ENCODE measurements around the gene STAT5A. TPM values are rescaled to one million over a fixed set of nuclear protein-coding genes. Genes with fewer than 3 reads are reported as not detected.
"Not testable (repeated sequence)": the region's sequence is repeated elsewhere in the genome, so short reads cannot be mapped to it uniquely, and the experiment has no call there.

Gene STAT5A
- total RNA-seq, 1 experiment from 2014 or later, result 7.8 TPM

DNA sequence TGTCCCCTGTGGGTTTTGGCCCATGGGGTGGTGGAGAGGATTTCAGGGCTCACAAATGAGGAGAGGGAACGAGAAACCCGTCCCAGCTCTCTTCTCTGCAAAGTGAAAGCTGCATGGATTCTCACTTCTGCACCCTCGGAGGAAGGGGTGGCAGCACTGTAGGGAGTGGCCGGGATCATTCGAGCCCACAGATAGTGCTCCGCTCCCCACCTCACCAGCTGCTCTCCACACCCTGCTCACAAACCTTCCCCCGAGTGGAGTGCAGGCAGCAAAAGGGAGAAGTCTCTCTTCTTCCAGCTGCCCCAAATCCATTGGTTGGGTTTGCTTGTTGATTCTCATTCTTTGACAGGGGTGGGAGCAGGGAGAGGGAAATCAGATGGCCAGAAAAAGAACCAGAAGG, 20.1 kb downstream of the STAT5A start:
- no peak for DNase-seq (ENCODE audit: low read depth)

GRCh38 chr17:42309142-42309541, 20.8 kb downstream of the STAT5A start:
- no peak for DNase-seq (ENCODE audit: low read depth)

- DNase-seq (ENCODE audit: low read depth), result no peak
These were observed 21.9 kb downstream of the STAT5A start for GRCh38 chr17:42309986-42310786.

GRCh38 chr17:42310787-42311215, 22.5 kb downstream of the STAT5A start:
- DNase-seq (ENCODE audit: low read depth), result no peak

GRCh38 chr17:42311240-42312034, 23.1 kb downstream of the STAT5A start:
- DNase-seq (ENCODE audit: low read depth), result no peak

- no peak for DNase-seq (ENCODE audit: low read depth)
These were observed 23.7 kb downstream of the STAT5A start for GRCh38 chr17:42312035-42312284.

GRCh38 chr17:42312285-42313130, 24.2 kb downstream of the STAT5A start:
- peak; percentile 66 for DNase-seq (ENCODE audit: low read depth)

DNA sequence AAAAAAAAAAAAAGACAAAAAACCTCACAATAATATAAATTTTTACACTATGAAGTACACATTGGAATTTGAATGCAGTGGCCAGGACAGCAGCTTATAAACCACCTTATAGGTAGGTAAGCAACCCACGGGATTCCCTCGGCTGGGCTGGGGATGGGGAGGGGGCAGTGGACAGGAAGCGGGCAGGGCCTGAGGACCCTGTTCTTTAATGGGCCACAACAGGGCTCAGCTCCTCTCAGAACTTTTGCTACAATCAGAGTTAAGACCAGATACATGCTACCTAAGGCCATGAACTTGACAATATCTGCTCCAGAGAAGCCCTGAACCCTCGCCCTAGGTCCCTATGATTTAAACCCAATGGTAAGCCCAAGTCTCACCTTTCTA, 25.1 kb downstream of the STAT5A start:
- DNase-seq (ENCODE audit: low read depth), result no peak

DNA sequence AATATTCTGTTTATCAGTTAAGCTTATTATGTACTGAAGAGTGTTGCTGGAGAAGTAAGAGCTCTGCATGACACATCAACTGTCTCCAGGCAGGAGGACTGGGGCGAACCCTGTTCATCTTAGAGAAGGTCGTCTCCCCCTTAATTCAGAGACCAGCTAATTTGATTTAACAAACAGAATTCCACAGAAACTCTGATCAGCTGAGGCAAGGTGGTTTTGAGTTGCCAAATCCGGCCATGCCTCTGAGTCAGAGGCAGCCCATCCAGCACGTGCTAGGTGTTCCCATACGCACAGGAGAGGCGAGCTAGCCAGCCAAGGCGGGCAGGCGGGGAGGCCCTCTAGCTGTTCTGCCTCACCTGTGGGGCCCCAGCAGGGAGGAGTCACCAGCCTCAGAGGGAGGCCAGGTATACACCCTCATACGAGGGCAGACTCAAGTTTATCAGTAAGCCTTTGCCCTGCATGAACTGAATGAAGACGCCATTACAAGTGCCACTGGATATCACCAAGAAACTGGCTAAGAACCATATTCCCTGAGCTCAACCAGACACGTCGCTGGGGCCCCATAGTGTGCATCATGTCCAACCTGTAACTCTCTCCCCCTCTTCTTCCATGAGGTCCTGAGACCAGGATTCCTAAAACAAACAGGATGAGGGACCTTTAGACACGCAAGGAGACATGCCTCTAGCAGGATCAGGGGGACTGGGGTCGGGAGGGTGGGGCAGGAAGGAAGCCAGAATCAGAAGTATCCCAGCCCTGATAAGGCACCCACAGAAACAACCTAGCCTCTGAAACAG, 25.7 kb downstream of the STAT5A start:
- DNase-seq (ENCODE audit: low read depth), result no peak

DNA sequence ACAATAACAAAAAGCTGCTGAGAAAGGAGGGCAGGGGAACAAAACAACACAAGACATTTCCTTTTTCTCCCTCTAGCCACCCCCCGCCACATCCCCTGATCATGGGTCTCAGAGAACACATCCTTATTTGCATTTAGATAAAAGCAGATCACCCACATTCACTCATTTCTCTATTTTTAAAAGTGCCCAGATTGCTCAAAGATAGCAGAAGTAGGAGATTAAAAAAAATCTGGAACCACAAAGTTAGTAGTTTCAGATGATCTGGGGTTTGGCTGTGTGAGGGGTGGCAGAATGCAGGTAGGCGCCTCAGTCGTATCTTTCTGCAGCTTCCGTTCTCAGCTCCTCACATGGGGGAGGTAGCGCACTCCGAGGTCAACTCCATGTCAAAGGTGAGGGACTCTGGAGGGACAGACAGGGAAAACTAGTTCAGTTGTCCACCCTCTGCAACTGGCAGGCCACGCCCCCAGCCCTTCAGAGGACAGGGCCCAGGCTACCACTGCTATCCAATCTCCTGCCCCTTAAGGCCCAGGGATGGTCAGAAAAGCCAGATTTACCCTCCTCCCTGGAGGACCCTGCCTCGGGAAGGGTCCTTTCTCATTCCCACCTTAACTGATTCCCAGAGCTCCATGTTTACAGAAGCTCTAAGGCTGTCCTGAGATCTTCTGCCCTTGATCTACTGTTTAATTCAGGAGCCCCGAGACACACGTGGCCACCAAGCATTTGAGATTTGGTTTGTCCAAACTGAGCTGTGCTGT, 27.3 kb downstream of the STAT5A start:
- no peak for DNase-seq (ENCODE audit: low read depth)

DNA sequence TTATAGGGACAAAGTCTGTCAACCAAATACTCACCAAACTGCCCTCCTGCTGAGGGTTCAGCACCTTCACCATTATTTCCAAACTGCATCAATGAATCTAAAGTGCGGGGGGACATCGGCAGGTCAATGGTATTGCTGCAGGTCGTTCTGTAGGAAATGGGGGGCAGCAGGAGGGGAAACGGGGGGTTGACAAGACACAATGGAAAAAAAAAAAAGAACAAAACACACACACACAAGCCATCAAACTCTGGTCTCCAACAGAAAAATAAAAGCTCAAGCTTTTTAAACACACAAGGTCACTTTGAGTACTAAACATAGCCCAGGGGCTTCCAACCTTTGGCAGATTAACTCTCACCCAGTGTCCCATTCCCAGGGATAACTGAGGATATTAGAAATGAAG, 28.5 kb downstream of the STAT5A start:
- no peak for DNase-seq (ENCODE audit: low read depth)

- no peak for DNase-seq (ENCODE audit: low read depth)
These were observed 29.1 kb downstream of the STAT5A start for GRCh38 chr17:42317266-42317845.

- not testable (repeated sequence) for DNase-seq (ENCODE audit: low read depth)
These were observed 29.7 kb downstream of the STAT5A start for GRCh38 chr17:42317967-42318366.

DNA sequence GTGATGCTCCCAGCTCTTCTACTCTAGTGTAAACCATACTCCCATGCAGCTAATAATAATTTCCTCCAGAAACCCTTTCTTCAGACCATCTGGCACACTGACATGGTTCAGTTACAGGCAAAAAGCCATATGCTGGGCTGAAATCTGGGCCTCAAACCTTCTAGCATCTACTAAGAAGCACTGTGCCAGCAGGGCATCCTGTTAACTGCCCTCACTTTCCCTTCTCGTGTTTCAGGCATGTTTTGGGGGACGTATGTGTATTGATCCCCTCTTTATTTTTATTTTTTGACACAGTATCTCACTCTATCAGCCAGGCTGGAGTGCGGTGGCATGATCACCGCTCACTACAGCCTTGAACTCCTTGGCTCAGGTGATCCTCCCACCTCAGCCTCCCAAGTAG, 33.3 kb downstream of the STAT5A start:
- no peak for DNase-seq (ENCODE audit: low read depth)

- peak; percentile 84 for DNase-seq (ENCODE audit: low read depth)
These were observed 34.3 kb downstream of the STAT5A start for GRCh38 chr17:42322382-42323267.

GRCh38 chr17:42323268-42323773, 35.0 kb downstream of the STAT5A start:
- DNase-seq (ENCODE audit: low read depth), result no peak

GRCh38 chr17:42325026-42325425, 36.7 kb downstream of the STAT5A start:
- peak; percentile 92 for DNase-seq (ENCODE audit: low read depth)

GRCh38 chr17:42329025-42329976, 41.0 kb downstream of the STAT5A start:
- peak; percentile 92 for DNase-seq (ENCODE audit: low read depth)
